ENCODE measurements around the gene SMARCC1. TPM values are rescaled to one million over a fixed set of nuclear protein-coding genes. Genes with fewer than 3 reads are reported as not detected.

SMARCC1 gene
- total RNA-seq, 1 donor from 2014 or later, result 73.4 TPM

DNA sequence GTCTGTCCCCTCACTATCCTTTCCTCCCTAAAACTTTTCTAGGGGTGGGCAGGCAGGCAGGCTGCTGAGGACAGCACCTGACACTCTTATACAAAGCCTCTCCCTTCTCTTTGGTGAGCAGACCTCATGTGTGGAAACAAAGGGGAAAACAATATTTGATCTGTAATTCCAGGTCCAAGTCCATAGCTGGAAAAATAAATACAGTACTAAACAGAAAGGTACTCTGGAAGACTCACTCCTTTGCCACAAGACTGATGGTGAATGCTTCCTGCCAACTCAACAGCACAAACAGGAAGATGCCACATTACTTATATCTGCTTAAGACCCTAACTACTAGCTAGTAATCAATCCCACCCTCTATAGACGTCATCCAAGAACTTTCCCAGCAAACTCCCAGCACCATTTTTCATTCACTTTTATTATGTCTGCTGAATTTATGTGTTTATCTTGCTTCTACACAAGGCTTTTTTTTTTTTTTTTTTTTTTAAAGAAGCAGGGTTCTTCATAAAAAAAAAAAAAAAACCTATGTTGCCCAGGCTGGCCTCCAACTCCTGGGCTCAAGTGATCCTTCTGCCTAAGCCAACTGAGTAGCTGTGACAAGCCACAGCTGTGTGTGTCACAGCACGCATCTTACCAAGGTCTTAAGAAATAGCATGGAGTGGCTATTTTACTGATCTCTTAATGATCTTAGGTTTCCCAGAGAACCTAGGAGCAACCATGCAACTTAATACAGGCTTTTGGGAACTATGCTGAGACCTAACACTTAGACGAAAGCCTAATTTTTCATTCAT is 158.8 kb downstream of the SMARCC1 start:
- H3K4me3 ChIP-seq (ENCODE audit: low read depth, low read length), result no peak overlapping the region
- no peak for DNase-seq (ENCODE audit: low read depth)
- no peak for TF ChIP-seq CTCF (conservative IDR thresholded peaks at IDR 0.05; ENCODE audit: low read depth, low read length)

DNA sequence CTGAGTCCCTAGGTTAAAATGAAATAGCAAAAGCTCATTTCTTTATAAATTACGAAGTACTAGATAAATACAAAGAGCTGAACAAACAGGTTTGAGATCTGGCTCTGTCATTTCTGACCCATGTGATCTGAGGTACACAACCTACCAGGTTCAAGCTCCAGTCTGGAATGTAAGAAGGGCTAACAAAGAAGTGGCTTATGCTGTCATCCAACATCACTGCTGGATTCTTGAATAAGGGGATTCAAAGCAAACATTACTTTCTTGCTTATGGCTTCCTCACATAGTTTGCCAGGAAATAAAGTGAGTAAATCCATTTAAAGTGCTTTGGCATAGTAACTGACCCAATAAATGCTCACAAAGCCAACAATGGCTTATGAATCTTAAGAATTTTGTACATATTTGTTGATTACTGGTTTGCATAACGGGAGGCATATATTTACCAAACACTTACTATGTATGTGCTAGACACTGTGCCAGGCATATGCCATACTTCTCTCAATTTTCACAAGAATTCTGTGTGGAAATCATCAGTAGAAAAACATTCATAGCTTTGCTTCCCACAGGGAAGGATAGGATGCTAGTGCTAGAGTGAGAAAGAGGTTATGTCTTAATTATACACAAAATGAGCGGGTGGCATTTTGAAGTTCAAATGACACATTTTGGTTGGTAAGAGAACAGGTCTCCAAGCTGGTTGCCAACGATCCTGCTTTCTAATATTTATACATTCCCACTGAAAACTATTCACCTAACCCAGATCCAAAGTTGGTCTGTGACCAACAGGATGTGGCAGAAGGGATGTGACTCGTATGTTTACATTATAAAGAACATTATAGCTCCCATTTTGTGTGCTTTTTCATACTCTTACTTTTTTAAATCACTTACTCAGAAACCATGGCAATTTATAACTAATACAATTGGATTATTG is 164.3 kb downstream of the SMARCC1 start:
- no peak for DNase-seq (ENCODE audit: low read depth)
- no peak for TF ChIP-seq CTCF (conservative IDR thresholded peaks at IDR 0.05; ENCODE audit: low read depth, low read length)

DNA sequence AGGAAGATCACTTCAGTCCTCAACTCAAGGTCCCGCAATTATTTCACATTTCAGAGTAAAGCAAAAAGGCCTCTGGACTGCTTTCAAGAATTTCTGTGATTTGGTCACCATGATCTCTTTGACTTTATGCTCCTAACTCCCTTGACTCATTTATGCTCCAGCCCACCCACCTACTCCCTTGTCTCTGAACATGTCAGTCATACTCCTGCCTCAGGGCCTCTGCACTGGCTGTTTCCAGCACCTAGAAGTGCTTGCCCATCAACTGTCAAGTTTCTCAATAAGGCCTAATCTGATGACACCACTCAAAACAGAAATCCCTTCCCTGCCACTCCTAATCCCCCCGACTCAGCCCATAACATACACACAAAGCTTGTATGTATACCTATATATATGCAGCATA is 166.9 kb downstream of the SMARCC1 start:
- H3K4me3 ChIP-seq (ENCODE audit: low read depth, low read length), result no peak overlapping the region
- no peak for DNase-seq (ENCODE audit: low read depth)
- TF ChIP-seq CTCF (conservative IDR thresholded peaks at IDR 0.05; ENCODE audit: low read depth, low read length), result no peak

More for the DNA sequence above, 164.3 kb downstream of the SMARCC1 start:
- no peak overlapping the region for H3K4me3 ChIP-seq (ENCODE audit: low read depth, low read length)

DNA sequence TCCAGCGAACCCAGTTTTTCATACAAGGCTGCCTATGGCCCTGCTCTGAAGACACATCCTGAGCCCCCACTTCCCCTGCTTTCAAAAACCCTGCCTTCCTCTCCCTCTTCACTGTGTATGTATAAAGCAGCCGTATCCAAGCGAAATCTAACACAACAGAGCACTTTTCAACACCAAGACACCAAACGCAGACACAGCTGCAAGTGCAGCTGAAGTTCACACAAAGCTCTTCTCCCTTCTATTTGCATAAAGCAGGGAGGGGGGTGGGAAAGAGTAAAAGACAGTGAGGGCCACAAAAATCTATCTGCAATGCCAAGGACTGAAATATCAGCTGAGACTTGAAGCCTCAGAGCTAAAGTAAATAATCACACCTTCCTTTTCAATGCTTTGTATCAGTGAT is 168.0 kb downstream of the SMARCC1 start:
- no peak for TF ChIP-seq CTCF (conservative IDR thresholded peaks at IDR 0.05; ENCODE audit: low read depth, low read length)
- no peak for DNase-seq (ENCODE audit: low read depth)
- no peak overlapping the region for H3K4me3 ChIP-seq (ENCODE audit: low read depth, low read length)

DNA sequence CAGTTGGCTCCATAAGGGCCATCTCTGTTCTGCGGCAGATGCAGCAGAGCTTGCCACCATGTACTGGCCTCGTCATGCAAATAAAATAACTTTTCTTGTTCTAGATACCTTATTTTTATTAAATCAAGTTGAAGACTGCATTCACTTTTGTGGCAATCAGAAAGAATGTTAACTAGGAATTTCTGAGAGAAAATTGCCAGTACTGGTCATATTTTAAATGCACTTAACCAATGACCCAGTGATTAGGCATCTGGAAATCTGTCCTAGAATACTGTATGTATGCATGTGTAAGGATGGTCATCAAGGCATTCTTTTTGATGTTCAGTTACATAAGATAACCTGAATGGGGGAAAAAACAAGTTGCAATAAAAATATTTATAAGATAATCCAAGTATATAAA is 168.8 kb downstream of the SMARCC1 start:
- no peak for TF ChIP-seq CTCF (conservative IDR thresholded peaks at IDR 0.05; ENCODE audit: low read depth, low read length)
- DNase-seq (ENCODE audit: low read depth), result no peak
- no peak overlapping the region for H3K4me3 ChIP-seq (ENCODE audit: low read depth, low read length)

GRCh38 chr3:47612178-47612577 is 169.5 kb downstream of the SMARCC1 start:
- no peak for TF ChIP-seq CTCF (conservative IDR thresholded peaks at IDR 0.05; ENCODE audit: low read depth, low read length)
- DNase-seq (ENCODE audit: low read depth), result no peak
- H3K4me3 ChIP-seq (ENCODE audit: low read depth, low read length), result no peak overlapping the region
